ENCODE results near the gene TRIM71. TPM values are rescaled to one million over a fixed set of nuclear protein-coding genes. Genes with fewer than 3 reads are reported as not detected.

Gene TRIM71
- total RNA-seq, 1 donor from 2014 or later, result 74.0 TPM

DNA sequence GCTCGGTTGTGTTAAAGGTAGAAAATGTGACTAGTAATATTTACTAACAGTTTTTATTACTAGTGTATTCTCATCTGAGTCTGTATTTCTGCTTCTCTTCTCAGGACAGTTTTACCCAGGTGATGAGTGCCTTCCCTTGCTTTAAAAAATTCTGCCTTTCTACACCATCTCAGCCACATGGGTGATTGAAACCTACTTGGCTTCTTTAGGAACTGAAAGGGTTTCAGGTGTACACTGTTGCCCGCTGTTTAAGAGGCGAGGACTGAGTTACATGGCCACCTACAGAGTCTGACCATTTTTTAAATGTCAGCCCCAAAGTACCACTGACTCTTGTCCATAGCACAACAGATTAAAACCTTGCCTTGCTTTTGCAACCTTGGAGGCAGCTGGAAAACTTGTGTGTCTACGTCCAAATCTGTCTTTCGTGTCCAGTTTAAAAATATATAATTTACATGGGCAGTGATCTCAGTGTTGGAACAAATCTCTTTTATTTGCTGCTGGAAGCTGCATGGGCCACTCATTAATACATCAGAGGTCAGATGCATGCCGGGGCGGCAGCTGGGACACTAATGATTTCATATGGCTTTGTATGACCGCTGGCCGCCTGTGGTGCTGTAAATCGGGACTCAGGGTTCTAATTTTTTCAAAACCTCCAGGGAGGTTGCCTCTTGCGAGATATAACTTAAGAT, 44.6 kb downstream of the TRIM71 start:
- TF ChIP-seq, protein P1, sequence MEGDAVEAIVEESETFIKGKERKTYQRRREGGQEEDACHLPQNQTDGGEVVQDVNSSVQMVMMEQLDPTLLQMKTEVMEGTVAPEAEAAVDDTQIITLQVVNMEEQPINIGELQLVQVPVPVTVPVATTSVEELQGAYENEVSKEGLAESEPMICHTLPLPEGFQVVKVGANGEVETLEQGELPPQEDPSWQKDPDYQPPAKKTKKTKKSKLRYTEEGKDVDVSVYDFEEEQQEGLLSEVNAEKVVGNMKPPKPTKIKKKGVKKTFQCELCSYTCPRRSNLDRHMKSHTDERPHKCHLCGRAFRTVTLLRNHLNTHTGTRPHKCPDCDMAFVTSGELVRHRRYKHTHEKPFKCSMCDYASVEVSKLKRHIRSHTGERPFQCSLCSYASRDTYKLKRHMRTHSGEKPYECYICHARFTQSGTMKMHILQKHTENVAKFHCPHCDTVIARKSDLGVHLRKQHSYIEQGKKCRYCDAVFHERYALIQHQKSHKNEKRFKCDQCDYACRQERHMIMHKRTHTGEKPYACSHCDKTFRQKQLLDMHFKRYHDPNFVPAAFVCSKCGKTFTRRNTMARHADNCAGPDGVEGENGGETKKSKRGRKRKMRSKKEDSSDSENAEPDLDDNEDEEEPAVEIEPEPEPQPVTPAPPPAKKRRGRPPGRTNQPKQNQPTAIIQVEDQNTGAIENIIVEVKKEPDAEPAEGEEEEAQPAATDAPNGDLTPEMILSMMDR (IDR thresholded peaks at IDR 0.05; ENCODE audit: unreplicated experiment), result no peak
- H3K27ac Mint-ChIP-seq (ENCODE audit: unreplicated experiment), result no peak overlapping the region
- peaks cover 4% of the 10 kb centered on the region for H3K27me3 Mint-ChIP-seq (ENCODE audit: unreplicated experiment)
- no peak for DNase-seq (ENCODE audit: low spot score)
- no peaks in the 10 kb centered on the region for H3K36me3 Mint-ChIP-seq (ENCODE audit: low read depth, unreplicated experiment)
- H3K9me3 Mint-ChIP-seq (ENCODE audit: unreplicated experiment), result no peaks in the 10 kb centered on the region
- H3K4me1 Mint-ChIP-seq (ENCODE audit: unreplicated experiment), result peaks cover 53% of the 10 kb centered on the region
- H3K4me3 Mint-ChIP-seq (ENCODE audit: unreplicated experiment), result no peak overlapping the region

- Mint-ChIP-seq H3K27ac (ENCODE audit: unreplicated experiment) (no peak overlapping the region), H3K9me3 (ENCODE audit: unreplicated experiment) (no peaks in the 10 kb centered on the region), H3K4me3 (ENCODE audit: unreplicated experiment) (no peak overlapping the region), H3K4me1 (ENCODE audit: unreplicated experiment) (peaks cover 54% of the 10 kb centered on the region), H3K27me3 (ENCODE audit: unreplicated experiment) (peaks cover 3% of the 10 kb centered on the region), H3K36me3 (ENCODE audit: low read depth, unreplicated experiment) (no peaks in the 10 kb centered on the region)
- TF ChIP-seq, protein P1 (IDR thresholded peaks at IDR 0.05; ENCODE audit: unreplicated experiment), result no peak
- DNase-seq (ENCODE audit: low spot score), result no peak
These were observed 45.2 kb downstream of the TRIM71 start for GRCh38 chr3:32862936-32863487.

GRCh38 chr3:32865383-32865782, 47.6 kb downstream of the TRIM71 start:
- peaks cover 60% of the 10 kb centered on the region for H3K4me1 Mint-ChIP-seq (ENCODE audit: unreplicated experiment)
- H3K9me3 Mint-ChIP-seq (ENCODE audit: unreplicated experiment), result no peaks in the 10 kb centered on the region
- peak overlapping the region; percentile 30 for H3K27ac Mint-ChIP-seq (ENCODE audit: unreplicated experiment)
- H3K27me3 Mint-ChIP-seq (ENCODE audit: unreplicated experiment), result peaks cover 4% of the 10 kb centered on the region
- no peaks in the 10 kb centered on the region for H3K36me3 Mint-ChIP-seq (ENCODE audit: low read depth, unreplicated experiment)
- no peak for DNase-seq (ENCODE audit: low spot score)
- H3K4me3 Mint-ChIP-seq (ENCODE audit: unreplicated experiment), result no peak overlapping the region
- TF ChIP-seq, protein P1 (IDR thresholded peaks at IDR 0.05; ENCODE audit: unreplicated experiment), result no peak

DNA sequence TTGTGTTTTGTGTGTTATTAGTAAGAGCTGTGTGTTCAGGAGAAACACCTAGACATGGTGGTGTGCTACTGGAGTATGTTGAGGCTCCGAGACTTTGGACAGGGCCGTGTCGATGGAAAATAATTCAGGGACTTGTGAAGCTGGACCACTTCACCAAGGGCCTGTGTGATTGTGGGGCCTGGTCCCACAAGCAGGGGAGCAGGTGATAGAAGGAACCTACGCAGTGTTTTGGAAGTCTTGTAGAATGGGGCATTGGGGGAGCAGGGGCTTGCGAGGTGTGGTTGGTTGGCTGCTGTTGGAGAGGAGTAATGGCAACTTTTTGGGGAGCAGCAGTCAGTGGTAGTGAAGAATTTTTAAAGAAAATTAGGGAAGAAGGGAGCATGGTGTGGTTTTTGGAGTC, 48.7 kb downstream of the TRIM71 start:
- no peak for DNase-seq (ENCODE audit: low spot score)
- Mint-ChIP-seq H3K27ac (ENCODE audit: unreplicated experiment) (peak overlapping the region; percentile 79), H3K4me3 (ENCODE audit: unreplicated experiment) (no peak overlapping the region)

GRCh38 chr3:32867954-32868353, 50.2 kb downstream of the TRIM71 start:
- peak overlapping the region; percentile 18 for H3K27ac Mint-ChIP-seq (ENCODE audit: unreplicated experiment)
- H3K27me3 Mint-ChIP-seq (ENCODE audit: unreplicated experiment), result peaks cover 2% of the 10 kb centered on the region
- peaks cover 78% of the 10 kb centered on the region for H3K4me1 Mint-ChIP-seq (ENCODE audit: unreplicated experiment)
- no peaks in the 10 kb centered on the region for H3K36me3 Mint-ChIP-seq (ENCODE audit: low read depth, unreplicated experiment)
- no peak for DNase-seq (ENCODE audit: low spot score)
- TF ChIP-seq, protein P1 (IDR thresholded peaks at IDR 0.05; ENCODE audit: unreplicated experiment), result no peak
- no peak overlapping the region for H3K4me3 Mint-ChIP-seq (ENCODE audit: unreplicated experiment)
- no peaks in the 10 kb centered on the region for H3K9me3 Mint-ChIP-seq (ENCODE audit: unreplicated experiment)

More for the DNA sequence above, 48.7 kb downstream of the TRIM71 start:
- TF ChIP-seq, protein P1 (IDR thresholded peaks at IDR 0.05; ENCODE audit: unreplicated experiment), result no peak
- no peaks in the 10 kb centered on the region for H3K36me3 Mint-ChIP-seq (ENCODE audit: low read depth, unreplicated experiment)
- peaks cover 4% of the 10 kb centered on the region for H3K27me3 Mint-ChIP-seq (ENCODE audit: unreplicated experiment)
- no peaks in the 10 kb centered on the region for H3K9me3 Mint-ChIP-seq (ENCODE audit: unreplicated experiment)
- H3K4me1 Mint-ChIP-seq (ENCODE audit: unreplicated experiment), result peaks cover 70% of the 10 kb centered on the region
